HG02678 (cell line): ENCODE results near the gene BMPR1B.

Experiments used
- ATAC-seq: cut with Tn5 transposase; IDR thresholded peaks from one replicate; pipeline ENCODE4 v1.9.1; 2021; ENCODE audit warnings: mild to moderate bottlenecking, moderate library complexity; ENCODE audit not compliant: unreplicated experiment

The BMPR1B gene

DNA sequence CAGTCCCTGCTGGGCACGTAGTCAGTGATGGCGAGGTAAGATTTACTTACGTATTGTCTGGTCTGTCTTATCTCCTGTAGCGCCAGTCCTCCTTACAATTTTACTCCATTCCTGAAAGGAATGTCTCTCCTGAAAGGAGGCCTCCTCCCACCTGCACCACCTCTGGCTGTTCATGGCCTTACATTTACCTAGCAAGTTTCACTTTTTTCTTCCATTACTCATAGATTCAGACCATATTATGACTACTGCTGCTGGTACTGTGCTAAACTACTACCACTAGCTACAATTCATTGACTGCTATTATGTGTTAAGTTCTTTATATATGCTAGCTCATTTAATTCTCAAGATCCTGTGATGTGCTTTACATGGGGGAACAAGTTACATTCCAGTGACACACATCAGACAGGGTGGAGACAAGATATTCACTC, 189.9 kb downstream of the BMPR1B start:
- ATAC-seq, result no peak

DNA sequence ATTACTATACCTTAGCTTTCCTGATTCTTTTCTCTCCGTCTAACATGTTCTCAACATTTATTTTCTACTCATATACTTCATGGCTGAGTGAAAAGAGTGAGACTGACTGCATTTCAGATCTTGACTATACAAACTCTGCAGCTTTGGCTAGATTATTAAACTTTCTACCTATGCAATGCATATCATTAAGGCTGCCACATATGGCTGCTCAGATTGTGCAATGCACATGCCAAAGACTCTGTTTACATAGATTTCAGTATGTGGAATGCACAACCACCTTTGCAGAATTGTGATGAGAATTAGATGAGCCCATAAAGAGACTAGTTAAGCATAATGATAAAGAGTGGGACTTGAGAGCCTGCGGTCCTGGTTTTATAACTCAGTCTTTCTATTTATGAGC, 196.5 kb downstream of the BMPR1B start:
- no peak for ATAC-seq

DNA sequence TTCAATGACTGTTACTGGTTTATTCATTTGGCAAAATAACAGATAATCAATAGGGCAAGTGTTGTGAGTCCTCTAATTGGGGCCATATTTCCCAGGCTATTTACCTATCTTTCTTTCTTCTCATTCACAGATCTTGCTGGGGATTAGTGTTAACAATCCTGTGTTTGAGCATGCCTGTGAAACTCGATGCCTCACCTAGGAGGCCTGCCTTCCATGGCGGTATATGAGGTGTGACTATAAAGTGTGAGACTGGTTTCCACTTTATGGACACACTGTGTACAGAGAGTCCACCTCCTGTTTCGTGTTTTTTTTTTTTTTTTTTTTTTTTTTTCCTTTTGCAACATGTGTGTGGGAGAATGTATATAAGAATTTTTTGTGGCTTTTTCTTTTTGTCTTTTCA, 199.3 kb downstream of the BMPR1B start:
- ATAC-seq, result no peak

DNA sequence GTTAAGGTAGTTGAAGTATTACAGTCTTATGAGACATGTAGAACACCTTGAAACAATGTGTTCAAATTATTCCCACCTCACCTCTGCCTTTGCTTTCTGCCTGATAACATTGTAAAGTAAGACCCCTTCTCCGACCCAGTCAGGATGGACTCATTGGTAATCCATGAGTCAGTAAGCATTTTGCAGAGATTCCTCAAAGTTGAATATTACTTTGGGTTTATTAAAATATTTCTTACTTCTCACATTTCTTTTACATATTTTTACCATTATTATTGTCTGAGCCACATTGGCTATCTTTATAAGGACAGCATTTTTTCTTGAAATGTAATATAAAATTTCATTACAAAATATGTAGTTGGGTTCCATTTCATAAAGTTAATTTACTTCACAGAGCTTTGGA, 201.6 kb downstream of the BMPR1B start:
- no peak for ATAC-seq

DNA sequence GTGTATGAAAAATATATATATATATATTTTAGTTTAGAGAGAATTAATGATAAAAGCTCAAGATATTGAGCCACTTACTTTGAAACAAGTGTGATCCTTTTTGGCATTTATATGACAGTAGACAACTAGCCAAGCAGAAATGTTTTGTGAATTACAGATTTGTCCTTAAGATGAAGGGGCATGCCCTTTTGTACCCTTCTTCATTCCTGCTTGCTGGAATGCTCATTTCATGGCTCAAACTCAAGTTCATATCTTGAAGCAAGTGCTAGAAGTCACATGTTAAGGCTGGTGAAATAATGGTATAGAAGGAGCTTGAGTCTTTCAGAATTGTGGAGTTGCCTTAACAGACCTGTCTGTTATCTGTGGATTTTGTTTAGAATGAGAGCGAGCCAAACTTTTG, 203.0 kb downstream of the BMPR1B start:
- ATAC-seq, result no peak

DNA sequence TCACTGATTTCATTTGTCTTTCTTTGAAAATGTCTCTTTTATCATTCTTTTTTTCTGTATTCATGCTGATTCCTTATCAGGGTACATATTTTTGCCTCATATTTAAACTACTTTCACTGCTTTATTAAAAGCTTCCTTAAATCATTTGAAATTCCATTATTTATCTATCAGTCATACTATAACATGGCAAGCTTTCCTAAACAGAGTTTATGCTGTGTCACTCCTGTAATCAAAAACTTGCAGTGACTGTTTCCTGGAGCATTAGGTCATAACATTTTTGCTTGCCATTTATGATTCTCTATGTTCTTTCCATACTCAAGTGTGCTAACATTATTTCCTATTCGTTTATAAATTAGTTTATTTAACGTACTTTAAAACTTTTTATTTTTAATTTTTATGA, 203.7 kb downstream of the BMPR1B start:
- ATAC-seq, result no peak

DNA sequence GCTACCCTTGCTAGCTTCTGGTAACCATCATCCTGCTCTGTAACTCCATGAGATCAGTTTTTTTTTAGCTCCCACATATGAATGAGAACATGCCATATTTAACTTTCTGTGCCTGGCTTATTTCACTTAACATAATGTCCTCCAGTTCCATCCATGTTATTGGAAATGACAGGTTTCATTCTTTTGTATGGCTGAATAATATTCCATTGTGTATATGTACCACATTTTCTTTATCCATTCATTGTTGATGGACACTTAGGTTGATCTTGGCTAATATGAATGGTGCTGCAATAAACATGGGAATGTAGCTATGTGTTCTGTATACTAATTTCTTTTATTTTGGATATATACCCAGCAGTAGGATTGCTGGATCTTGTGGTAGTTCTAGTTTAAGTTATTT, 204.7 kb downstream of the BMPR1B start:
- no peak for ATAC-seq

DNA sequence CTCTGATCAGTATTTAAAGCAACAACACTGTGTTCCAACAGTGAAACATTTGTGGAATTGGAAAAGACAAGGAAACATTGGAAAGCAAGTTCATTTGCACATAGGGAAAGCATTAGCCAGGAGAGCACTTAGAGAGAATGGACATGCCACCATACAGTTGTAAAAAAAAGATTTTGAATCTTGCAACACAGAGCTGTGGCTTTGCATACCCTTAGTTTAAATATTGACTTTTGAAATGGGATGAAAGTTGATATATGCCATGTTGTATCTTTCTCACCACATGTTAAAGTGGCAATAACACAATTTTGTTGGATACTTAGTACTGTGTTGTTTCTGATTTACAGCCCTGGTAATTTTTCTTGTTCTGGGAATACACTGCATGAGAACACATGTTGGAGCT, 208.1 kb downstream of the BMPR1B start:
- no peak for ATAC-seq

DNA sequence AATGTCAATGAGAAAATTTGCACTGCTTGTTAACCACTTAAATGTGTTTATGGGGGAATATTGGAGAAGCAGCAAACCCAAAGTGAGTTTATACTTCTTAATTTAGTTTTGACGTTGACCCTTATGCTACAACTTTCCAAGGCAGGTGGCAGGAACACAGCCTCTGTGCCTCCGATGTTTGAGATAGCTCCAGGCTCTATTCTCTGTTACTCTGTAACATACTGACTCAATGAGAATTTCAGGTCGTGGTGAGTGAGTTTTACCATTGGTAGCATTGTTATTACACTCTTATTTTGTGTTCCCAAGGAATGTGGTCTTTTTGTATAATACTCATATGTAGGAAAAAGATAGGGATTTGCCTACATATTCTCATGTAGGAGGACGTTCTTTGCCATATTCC, 210.7 kb downstream of the BMPR1B start:
- no peak for ATAC-seq

DNA sequence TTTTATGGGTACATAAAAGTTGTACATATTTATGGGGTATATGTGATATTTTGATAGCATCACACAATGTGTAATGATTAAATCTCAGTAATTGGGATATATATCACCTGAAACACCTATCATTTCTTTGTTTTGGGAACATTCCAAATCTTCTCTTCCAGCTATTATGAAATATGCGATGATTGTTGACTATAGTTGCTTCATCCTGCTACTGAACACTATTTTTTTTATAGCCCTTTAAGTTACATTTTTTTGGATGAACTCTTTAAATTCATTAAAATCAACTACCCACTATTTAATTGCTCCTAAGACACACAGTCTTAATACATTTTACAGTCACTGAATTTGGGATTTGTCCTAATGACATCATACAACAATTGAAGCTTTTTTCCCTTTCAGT, 212.9 kb downstream of the BMPR1B start:
- ATAC-seq, result no peak

DNA sequence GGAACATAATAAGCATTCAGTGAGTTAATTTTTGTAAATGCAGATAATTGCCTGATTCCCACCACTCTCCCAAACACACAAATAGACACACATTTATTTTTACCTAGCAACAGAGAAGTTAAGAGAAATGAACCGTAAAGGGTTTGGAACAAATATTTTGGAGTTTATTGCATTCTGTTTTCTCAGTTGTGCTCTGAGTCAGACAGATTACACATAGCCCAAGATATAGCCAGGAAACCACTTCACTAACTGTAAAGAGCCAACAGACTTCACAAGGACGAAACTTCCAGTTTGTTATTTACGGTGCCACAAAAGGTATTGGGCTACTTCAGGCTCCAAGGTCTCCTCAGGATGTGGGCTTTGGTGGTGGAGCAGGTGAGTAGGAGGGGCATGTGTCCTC, 217.0 kb downstream of the BMPR1B start:
- no peak for ATAC-seq

DNA sequence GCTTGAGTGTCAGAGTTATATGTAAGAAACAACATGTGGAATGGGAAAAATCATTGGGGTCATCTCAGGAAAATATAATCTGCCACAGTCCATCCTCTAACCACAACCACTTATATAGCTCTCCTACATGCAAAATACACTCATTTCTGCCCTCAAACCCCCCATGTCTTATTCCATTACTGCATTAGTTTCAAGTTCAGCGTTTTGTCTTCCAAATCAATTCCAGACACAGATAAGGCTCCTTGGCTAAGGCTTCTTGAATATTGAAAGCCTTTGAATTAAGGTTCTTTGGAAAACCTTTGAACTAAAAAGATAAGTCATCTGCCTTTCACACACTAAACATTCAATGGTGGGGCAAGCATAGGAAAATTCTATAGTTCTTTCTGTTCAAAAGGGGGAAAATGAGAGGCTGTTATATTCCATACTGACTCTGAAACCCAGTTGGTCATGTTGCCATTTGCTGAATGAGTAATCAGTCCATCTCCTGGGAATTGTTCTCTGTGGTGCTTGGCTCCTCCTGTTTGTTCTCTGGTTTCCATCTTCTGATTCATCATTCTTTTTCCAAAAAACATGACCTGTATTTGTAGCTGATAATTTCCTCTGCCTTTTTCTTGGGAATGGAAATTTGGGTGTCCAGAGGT, 218.7 kb downstream of the BMPR1B start:
- no peak for ATAC-seq

DNA sequence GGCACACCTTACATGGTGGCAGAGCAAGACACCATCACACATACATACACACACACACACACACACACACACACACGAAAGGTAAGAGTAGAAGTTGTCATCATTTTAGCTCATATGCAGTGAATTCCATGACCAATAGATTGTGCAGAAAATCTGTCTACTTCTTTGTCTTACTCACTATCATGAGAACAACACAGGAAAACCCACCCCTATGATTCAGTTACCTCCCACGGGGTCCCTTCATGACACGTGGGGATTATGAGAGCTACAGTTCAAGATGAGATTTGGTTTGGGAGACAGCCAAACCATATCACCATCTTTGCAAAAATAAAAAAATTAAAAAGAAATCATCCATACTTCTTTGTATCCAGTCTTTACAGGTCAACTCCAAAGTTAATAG, 221.1 kb downstream of the BMPR1B start:
- no peak for ATAC-seq

DNA sequence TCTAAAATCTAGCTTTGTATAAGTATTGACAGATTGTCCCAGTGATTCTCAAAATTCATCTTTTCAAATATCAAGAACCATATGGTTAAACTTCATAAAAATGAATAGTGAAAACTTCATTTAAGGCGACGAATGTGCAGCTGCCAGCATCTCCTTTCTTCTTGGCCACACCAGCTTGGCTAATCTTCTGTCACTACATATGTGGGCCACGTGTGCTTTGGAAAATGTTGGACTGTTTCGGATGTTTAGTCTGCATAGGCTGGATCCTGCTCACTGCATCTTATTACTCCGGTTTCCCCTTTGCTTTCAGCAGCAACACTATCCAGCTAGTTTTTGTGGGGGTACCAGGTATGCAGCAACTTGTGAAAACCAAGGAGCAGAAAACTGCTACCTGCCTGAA, 221.9 kb downstream of the BMPR1B start:
- ATAC-seq, result no peak

DNA sequence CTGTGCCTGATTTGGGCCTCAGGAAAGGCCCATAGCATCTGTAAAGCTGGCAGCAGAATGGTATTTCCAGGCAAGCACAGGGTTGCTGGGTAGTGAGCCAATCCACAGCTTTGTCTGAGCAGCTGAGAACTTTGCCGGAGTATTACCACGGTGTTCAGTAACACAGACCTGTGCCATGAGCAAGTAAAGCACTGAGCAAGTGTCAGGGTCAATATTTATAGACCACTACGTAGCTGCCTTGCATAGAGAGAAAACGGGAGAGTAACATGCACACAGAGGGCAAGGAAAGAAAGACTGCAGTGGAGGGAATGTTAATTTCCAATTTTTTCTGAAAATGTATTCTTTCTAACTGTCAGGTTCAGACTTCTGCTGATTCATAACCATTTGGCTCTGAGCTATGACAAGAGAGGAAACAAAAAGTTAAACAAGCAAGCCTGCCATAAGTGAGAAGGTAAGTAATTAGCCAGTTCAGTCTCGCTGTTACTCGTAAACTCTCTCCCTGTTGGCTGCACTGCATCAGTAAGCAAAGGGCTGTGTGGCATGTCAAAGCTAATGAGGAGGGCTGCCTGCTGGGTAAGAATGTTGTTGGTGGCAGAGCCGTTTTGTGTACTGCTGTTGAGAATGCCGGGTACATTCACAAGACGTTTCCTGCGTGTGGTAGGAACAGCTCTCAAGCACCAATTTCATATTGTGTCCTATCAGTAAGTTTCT, 238.1 kb downstream of the BMPR1B start:
- no peak for ATAC-seq

DNA sequence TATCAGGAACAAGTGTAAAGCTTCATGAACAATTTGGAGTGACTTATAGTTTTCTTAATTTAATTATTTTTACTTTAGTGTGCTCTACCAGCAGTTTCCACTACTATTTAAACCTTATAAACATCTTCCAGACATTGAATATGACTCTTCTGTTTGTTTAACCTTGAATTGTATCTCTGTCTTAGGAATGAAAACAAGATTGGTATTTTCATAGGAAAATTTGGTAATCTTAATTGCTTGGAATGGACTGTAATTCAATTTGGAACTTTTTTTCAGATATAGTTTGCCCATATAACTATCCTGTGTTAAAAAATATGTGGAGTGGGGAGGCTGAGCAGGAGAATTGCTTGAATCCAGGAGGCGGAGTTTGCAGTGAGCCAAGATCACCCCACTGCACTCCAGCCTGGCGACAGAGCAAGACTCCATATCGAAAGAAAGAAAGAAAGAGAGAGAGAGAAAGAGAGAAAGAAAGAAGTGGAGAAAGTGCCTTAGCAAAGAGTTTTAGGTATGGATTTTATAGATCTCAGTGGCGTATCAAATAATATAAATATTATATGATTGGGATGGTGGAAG, 242.4 kb downstream of the BMPR1B start:
- no peak for ATAC-seq

DNA sequence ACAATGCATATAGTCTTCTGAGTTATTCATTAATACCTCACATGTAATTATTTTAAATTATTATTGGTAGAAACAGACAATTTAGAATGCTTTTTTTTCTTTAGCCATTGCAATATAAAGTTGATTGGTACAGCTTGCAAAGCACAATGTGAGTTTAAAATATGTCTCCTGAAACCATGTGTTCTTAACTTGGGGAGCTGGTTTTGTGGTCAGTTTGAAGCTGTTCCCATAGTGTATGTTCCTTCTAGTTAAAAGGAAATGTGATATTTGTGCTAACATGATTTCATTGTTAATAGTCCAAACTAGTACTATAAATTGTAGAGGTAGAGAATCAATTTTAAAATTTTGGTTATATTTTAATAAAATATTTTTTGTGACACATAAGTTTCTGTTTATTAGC, 247.2 kb downstream of the BMPR1B start:
- no peak for ATAC-seq

DNA sequence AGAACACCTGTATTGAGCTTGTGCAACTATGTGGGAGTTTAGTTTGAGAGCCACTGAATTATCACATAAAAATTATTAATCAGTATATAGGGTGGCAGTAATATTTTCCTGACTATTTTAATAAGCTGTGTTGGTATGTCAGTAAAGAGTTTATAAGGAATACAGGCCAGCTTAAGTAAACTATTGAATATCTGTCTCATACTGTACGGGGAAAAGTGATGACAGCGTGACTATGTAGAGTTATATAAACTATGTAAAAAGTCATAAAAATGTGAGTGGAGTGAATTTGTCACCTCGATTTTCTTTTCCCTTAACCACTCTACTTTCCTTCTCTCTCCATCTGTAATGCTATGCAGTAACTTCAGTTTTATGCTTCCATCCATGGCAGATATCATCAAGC, 250.2 kb downstream of the BMPR1B start:
- ATAC-seq, result no peak

DNA sequence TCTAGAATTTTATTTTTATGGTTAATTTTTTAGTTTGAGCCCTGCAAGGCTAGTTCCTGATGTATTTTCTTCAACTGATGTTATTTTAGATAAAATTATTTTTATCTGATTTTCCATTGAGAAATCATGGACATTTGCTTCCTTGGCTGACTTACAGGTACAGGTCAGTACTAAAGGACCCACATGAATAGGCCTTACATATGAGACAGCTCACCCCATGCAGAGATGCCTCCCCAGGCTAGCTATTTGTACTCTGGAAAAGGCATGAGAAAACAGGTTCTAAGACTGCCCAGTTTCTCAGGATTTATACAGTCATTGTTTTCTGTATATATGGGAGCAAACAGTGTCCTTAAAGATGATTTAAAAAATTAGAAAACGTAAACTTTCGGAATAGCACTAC, 255.5 kb downstream of the BMPR1B start:
- no peak for ATAC-seq

DNA sequence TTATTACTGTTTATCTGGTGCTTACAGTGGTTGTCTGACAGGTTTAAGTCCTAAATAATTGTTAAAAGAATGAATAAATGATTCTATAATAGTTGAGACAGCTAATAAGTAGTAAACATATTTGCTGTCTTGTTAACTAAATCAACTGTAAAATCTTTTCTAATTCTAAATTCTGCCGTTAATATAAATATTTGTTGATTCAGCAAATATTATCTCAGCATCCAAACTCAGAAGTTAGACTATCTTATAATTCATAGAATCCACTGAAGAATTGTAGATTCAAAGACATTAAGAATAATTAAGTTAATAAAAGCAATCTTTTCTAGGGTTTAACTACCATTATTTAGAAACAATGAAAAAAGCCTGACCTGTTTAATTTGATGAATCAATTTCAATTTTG, 256.3 kb downstream of the BMPR1B start:
- ATAC-seq, result no peak

DNA sequence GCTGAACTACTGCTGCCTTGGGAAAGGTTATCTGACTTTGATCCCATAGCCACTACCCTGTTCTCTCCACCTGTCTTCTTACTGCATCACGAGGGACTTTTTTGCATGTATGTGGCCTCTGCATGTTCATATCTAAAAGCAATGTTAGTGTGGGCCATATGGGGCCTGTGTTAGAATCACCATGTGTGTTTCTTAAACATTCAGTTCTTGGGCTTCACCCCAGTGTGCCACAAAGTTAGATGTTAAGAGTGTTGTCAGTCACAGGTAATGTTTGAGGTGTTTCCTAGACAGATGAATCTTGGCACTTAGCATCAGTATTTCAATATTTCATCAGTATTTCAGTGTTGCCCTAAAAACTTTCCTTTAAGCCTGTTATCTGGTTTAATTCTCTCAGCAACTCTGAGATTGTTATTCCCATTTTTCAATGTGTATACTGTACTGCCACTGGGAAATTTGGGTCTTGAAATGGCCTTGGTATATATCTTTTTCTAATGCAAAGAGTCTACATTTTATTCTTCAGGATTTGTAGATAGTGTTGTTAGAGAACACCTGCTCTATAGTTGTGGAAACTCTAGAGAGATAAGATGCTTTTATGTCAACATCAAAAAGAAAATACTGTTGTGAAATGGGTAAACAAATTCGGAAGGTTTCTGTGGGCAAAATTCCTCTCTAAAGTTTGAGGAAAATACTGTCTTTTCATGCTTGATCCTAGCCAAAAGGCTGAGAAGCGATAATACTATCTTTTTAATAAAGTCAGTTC, 259.7 kb downstream of the BMPR1B start:
- ATAC-seq, result no peak

DNA sequence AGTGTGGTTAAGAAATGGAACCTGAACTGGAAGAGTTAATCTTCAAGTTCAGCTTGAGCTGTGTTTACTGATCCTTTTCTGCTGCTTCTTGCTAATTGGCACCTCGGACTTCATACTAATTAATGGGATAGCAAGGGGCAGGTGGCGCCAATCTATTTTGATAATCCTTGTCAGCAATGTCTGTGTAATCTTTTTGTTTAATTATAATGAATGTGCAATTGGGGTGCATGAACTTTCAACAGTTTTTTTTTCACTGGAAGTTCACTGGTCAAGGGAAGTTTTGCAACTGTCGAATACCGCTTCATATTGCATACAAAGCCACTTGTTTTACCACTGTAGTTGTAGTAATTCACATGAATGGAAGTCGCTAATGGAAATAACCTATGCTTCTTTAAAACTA, 261.0 kb downstream of the BMPR1B start:
- no peak for ATAC-seq
